Psoas muscle (tissue), 8 donors: ENCODE results near the gene OPRM1. TPM values are rescaled to one million over a fixed set of nuclear protein-coding genes. Genes with fewer than 3 reads are reported as not detected.

ENCODE experiments used
- ATAC-seq, 4 donors: fragments of 200-7000 bp; cut with Tn5 transposase; one replicate each; pipeline ENCODE4 v1.9.1; 2020; ENCODE audit warnings: moderate library complexity in 3 of 4, mild to moderate bottlenecking in 2 of 4
- DNase-seq, 2 donors: peaks; one replicate each; pipeline ENCODE4 v3.0.0-alpha.2; 2020
- H3K27ac ChIP-seq: fragments of 200-600 bp; one replicate; pipeline ENCODE4 v1.8.0; 2022
- H3K27me3 ChIP-seq, 3 donors: fragments of 200-600 bp in 1 of 3; one replicate each; pipeline versions ENCODE4 v1.6.1 to v1.8.0; 2013 to 2022; ENCODE audit warnings: low read length in 2 of 3, mild to moderate bottlenecking in 2 of 3, moderate library complexity in 1 of 3; ENCODE audit not compliant: insufficient read depth in 3 of 3
- H3K36me3 ChIP-seq, 2 donors: fragments of 200-600 bp in 1 of 2; one replicate each; pipeline versions ENCODE4 v1.6.1 to v1.8.0; 2013 to 2022; ENCODE audit warnings: low read depth in 1 of 2, mild to moderate bottlenecking in 1 of 2, moderate library complexity in 1 of 2; ENCODE audit not compliant: insufficient read depth in 1 of 2
- H3K4me1 ChIP-seq: fragments of 200-600 bp; one replicate; pipeline ENCODE4 v1.8.0; 2022
- H3K4me3 ChIP-seq: fragments of 200-600 bp; one replicate; pipeline ENCODE4 v1.8.0; 2022; ENCODE audit warnings: mild to moderate bottlenecking
- H3K9me3 ChIP-seq: fragments of 200-600 bp; one replicate; pipeline ENCODE4 v1.8.0; 2022
- WGBS, 3 donors: extraction: QIAGEN DNeasy Blood & Tissue Kit; methylation state at CpG; one replicate each; pipeline versions ENCODE4 v1.1.6 to v1.1.7; 2013; 5-methylcytosine and 5-hydroxymethylcytosine counted together
- intact Hi-C, 2 donors: fragments of 100-400 bp; cut with DNase I; formaldehyde crosslinking; loops; one replicate each; pipeline versions ENCODE4 v1.11.0 to v1.14.2; 2022
- polyA plus RNA-seq, 3 donors: library from polyadenylated mRNA; stranded (reverse); fragments of 200-250 nt; gene quantifications; one replicate each; pipeline ENCODE4 v1.2.3, GENCODE V29; 2013
- total RNA-seq, 4 donors: library from RNA; stranded (reverse); fragmentation: NEBNext Ultra II Directional in 2 of 4; extraction: Animal tissue kit (Norgen Biotek cat#: 25700) in 2 of 4; gene quantifications; one replicate each; pipeline versions ENCODE4 v1.2.1 to v1.2.4, GENCODE V29; 2021 to 2023
- TF ChIP-seq, protein P1 (sequence below): fragments of 200-600 bp; IDR thresholded peaks from one replicate; pipeline ENCODE4 v1.8.0; 2022; ENCODE audit warnings: antibody characterized with exemption
- donor health status: healthy with polysubstance abuse.
- donor health status: DM: no; HTN: no; CAD: no; lungs with moderate emphysema.
- donor health status: Bipolar disorder and iron deficiency.
- donor health status: healthy.
- donor health status: DM: yes; HTN: yes; CAD: no.
- donor health status: DM: no; HTN: no; CAD: no.
- donor health status: DM: no; HTN: no; CAD: no.
- donor health status: DM: yes; HTN: yes; CAD: no.

Gene OPRM1
- total and polyA plus RNA-seq, 7 donors, result not detected

GRCh38 chr6:154229786-154230185 lies 190.7 kb downstream of the OPRM1 start:
- DNase-seq, result no peak
- H3K9me3 ChIP-seq, result no peaks in the 10 kb centered on the region
- intact Hi-C loops, result no loop called here
- ATAC-seq, result no peak
- no peak overlapping the region for H3K4me3 ChIP-seq
- no peaks in the 10 kb centered on the region for H3K36me3 ChIP-seq
- no peaks in the 10 kb centered on the region for H3K4me1 ChIP-seq
- WGBS, 3 donors, result 81 to 92% (median 87%) methylated on average over 6 of the region's 6 CpGs
- H3K27ac ChIP-seq, result no peak overlapping the region
- H3K27me3 ChIP-seq, result no peaks in the 10 kb centered on the region
- TF ChIP-seq, protein P1, sequence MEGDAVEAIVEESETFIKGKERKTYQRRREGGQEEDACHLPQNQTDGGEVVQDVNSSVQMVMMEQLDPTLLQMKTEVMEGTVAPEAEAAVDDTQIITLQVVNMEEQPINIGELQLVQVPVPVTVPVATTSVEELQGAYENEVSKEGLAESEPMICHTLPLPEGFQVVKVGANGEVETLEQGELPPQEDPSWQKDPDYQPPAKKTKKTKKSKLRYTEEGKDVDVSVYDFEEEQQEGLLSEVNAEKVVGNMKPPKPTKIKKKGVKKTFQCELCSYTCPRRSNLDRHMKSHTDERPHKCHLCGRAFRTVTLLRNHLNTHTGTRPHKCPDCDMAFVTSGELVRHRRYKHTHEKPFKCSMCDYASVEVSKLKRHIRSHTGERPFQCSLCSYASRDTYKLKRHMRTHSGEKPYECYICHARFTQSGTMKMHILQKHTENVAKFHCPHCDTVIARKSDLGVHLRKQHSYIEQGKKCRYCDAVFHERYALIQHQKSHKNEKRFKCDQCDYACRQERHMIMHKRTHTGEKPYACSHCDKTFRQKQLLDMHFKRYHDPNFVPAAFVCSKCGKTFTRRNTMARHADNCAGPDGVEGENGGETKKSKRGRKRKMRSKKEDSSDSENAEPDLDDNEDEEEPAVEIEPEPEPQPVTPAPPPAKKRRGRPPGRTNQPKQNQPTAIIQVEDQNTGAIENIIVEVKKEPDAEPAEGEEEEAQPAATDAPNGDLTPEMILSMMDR, result no peak

GRCh38 chr6:154230393-154230792 lies 191.4 kb downstream of the OPRM1 start:
- H3K4me3 ChIP-seq, result no peak overlapping the region
- no peak overlapping the region for H3K27ac ChIP-seq
- 80 to 86% (median 85%) methylated on average over 3 of the region's 3 CpGs for WGBS, 3 donors
- intact Hi-C loops, result no loop called here
- DNase-seq, result no peak
- TF ChIP-seq, protein P1, result no peak
- no peaks in the 10 kb centered on the region for H3K36me3 ChIP-seq
- no peaks in the 10 kb centered on the region for H3K9me3 ChIP-seq
- no peaks in the 10 kb centered on the region for H3K4me1 ChIP-seq
- no peaks in the 10 kb centered on the region for H3K27me3 ChIP-seq
- no peak for ATAC-seq

DNA sequence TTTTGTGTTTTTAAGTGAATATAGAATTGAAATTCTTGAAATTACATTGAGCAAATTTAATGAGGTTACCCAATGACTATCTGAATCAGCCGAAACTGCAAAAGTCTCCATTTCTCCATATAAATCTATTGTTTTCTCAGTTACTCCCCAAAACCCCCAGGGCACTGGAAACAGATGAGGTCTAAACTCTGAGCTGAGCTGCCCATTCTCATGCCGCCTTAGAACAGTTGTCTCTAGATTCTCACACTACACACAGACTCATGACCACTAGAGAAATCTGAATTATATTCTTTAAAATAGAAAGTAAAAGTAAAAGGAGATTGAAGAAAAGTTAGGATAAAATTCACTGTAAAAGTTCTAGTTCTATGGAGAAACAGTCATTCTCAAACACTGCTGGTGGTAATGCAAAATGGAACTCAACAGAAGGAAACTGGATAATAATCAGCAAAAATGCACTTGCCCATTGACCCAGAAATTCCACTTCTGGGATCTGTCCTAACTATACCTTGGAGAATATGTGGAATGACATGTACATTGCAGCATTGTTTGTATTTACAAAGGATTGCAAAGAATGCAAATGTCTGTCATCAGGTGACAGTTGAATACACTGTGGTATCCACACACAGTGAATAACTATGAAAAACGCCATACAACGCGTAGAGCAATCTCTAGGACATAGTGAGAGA lies 192.0 kb downstream of the OPRM1 start:
- TF ChIP-seq, protein P1, result no peak
- Histone ChIP-seq H3K36me3 (no peaks in the 10 kb centered on the region), H3K9me3 (no peaks in the 10 kb centered on the region), H3K27me3 (no peaks in the 10 kb centered on the region), H3K27ac (no peak overlapping the region), H3K4me3 (no peak overlapping the region), H3K4me1 (no peaks in the 10 kb centered on the region)
- ATAC-seq (no peak), DNase-seq (no peak)
- 88 to 92% (median 91%) methylated on average over 5 of the region's 5 CpGs for WGBS, 3 donors
- intact Hi-C loops, result no loop called here

DNA sequence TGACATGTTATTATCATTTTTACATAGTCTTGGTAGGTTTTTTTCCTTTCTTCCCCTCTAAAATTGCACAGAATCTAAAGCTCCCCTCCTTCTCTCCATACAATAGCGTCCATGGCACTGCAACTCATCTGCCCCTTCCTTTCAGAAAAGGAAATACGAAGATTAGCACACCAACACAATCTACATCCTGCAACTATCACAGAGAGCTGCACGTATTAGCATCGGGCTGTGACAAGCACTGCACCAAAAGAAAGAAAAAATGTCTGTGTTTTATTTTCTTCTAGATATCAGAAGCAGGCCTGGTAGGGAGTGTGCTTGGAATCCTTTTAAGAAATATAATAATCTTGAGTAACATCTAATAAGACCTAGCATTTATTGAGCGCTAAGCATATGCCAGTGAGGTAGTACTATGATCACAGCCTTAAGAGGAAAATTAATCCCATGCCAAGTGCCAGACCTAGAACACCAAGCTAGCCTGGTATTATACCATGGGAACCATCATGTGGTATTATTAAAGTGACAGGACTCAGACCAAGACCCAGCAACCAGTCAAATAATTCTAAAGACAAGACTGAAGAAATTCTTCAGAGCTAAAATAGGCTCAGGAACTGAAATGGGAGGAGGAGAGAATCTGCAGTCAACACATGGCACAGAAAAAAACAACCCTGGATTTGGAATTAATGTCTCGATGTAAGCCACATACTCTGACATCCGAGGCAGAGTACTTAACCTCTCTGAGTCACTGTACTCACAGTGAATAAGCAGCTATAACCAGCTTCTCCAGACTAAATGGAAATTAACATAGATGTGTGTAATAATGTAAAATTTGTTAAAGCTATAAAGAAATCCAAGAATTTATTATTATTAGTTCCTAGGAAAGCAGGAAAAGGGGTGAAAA lies 193.2 kb downstream of the OPRM1 start:
- 70 to 71% (median 71%) methylated on average over 7 of the region's 7 CpGs for WGBS, 3 donors
- intact Hi-C loops, result no loop called here
- Histone ChIP-seq H3K9me3 (no peaks in the 10 kb centered on the region), H3K4me1 (no peaks in the 10 kb centered on the region), H3K4me3 (no peak overlapping the region), H3K36me3 (no peaks in the 10 kb centered on the region), H3K27me3 (no peaks in the 10 kb centered on the region), H3K27ac (no peak overlapping the region)
- TF ChIP-seq, protein P1, result no peak
- no peak for DNase-seq
- ATAC-seq, result no peak
